Epithelial cell of proximal tubule (primary cell): ENCODE results near the gene PXYLP1. TPM values are rescaled to one million over a fixed set of nuclear protein-coding genes. Genes with fewer than 3 reads are reported as not detected.

Experiments
- DNase-seq: peaks from one replicate; pipeline ENCODE4 v3.0.0-alpha.2; 2011; ENCODE audit warnings: low read depth
- H3K4me3 ChIP-seq: 2 replicates; pipeline ENCODE4 v1.5.1; 2011; ENCODE audit warnings: low read depth, mild to moderate bottlenecking, low read length
- CTCF ChIP-seq: conservative IDR thresholded peaks from 2 replicates; pipeline ENCODE4 v1.5.1; 2012; ENCODE audit warnings: low read depth, mild to moderate bottlenecking, low read length
- total RNA-seq: library from RNA; depleted of rRNA; stranded (reverse); fragments of >200 nt; gene quantifications from 2 replicates; pipeline ENCODE4 v1.2.3, GENCODE V29; 2015

The PXYLP1 gene
- total RNA-seq, 1 donor from 2014 or later, result 12.4 TPM

GRCh38 chr3:141333836-141334626 is 102.4 kb downstream of the PXYLP1 start:
- no peak for TF ChIP-seq CTCF
- no peak overlapping the region for H3K4me3 ChIP-seq
- DNase-seq, result no peak

- no peak overlapping the region for H3K4me3 ChIP-seq
- TF ChIP-seq CTCF, result no peak
- no peak for DNase-seq
These were observed 103.1 kb downstream of the PXYLP1 start for GRCh38 chr3:141334627-141335250.

GRCh38 chr3:141335531-141336061 is 104.0 kb downstream of the PXYLP1 start:
- H3K4me3 ChIP-seq, result no peak overlapping the region
- no peak for DNase-seq
- TF ChIP-seq CTCF, result no peak

- no peak for TF ChIP-seq CTCF
- DNase-seq, result peak; percentile 59
- no peak overlapping the region for H3K4me3 ChIP-seq
These were observed 105.3 kb downstream of the PXYLP1 start for GRCh38 chr3:141336672-141337522.

- no peak for TF ChIP-seq CTCF
- no peak for DNase-seq
These were observed 105.9 kb downstream of the PXYLP1 start for GRCh38 chr3:141337523-141337854.

GRCh38 chr3:141337991-141338390 is 106.4 kb downstream of the PXYLP1 start:
- H3K4me3 ChIP-seq, result no peak overlapping the region
- DNase-seq, result no peak
- TF ChIP-seq CTCF, result no peak

More at GRCh38 chr3:141337523-141337854, 105.9 kb downstream of the PXYLP1 start:
- no peak overlapping the region for H3K4me3 ChIP-seq
